Measurements from ENCODE around the gene HOXB1. TPM values are rescaled to one million over a fixed set of nuclear protein-coding genes. Genes with fewer than 3 reads are reported as not detected.

HOXB1 gene
- polyA plus RNA-seq, 1 donor (not counting 4 experiments of a cell fraction or from before 2014, with no cell fraction given) = not detected

- peaks cover 18% of the 10 kb centered on the region for H3K4me1 ChIP-seq (ENCODE audit: control insufficient read depth, extremely low read depth, insufficient read depth, low read length)
- FAIRE-seq (no peak), DNase-seq (ENCODE audit: low read depth, low spot score) (no peak)
- dilution Hi-C loops (cut with MboI; ENCODE audit: extremely low pct_ligation_motif_present, low sequenced_read_pairs) = no loop called here
- H3K4me2 ChIP-seq (ENCODE audit: control insufficient read depth, extremely low read depth, insufficient read depth, low read depth, low read length) = no peak overlapping the region
- H4K20me1 ChIP-seq (ENCODE audit: control insufficient read depth, extremely low read depth, insufficient read depth, low read length) = no peaks in the 10 kb centered on the region
- H3K27ac ChIP-seq (ENCODE audit: control insufficient read depth, insufficient read depth, low read length) = no peak overlapping the region
- H3K27me3 ChIP-seq (ENCODE audit: control insufficient read depth, extremely low read depth, insufficient read depth, low read length) = peaks cover 78% of the 10 kb centered on the region
- no peak for TF ChIP-seq EZH2 (IDR thresholded peaks at IDR 0.05; ENCODE audit: low read length)
- no peak for TF ChIP-seq CTCF (optimal IDR thresholded peaks at IDR 0.05 in 1 of 3, IDR thresholded peaks at IDR 0.05 in 1 of 3, conservative IDR thresholded peaks at IDR 0.05 in 1 of 3; ENCODE audit: extremely low read depth in 1 of 3, insufficient read depth in 2 of 3, low read length in 3 of 3)
- no peak overlapping the region for H2AFZ ChIP-seq (ENCODE audit: control insufficient read depth, low read length)
- H3K9me3 ChIP-seq (ENCODE audit: control insufficient read depth, low read depth, low read length) = no peaks in the 10 kb centered on the region
- H3K4me3 ChIP-seq (ENCODE audit: control insufficient read depth in 2 of 3, extremely low read depth in 1 of 3, insufficient read depth in 2 of 3, low read depth in 1 of 3, low read length in 3 of 3) = no peak overlapping the region
- H3K9me1 ChIP-seq (ENCODE audit: control insufficient read depth, extremely low read depth, insufficient read depth, low read length) = no peaks in the 10 kb centered on the region
- H3K79me2 ChIP-seq (ENCODE audit: control insufficient read depth, insufficient read depth, low read length) = no peaks in the 10 kb centered on the region
- peaks cover 0 to 2% of the 10 kb centered on the region in 2 experiments for H3K36me3 ChIP-seq (ENCODE audit: control insufficient read depth in 2 of 2, extremely low read depth in 1 of 2, insufficient read depth in 2 of 2, low read length in 2 of 2)
- no peak overlapping the region for H3K9ac ChIP-seq (ENCODE audit: control insufficient read depth, extremely low read depth, insufficient read depth, low read length)
Observed at GRCh38 chr17:48571826-48572417, 41.1 kb upstream of the HOXB1 start.

GRCh38 chr17:48571024-48571818 lies 40.4 kb upstream of the HOXB1 start:
- peaks cover 17% of the 10 kb centered on the region for H3K4me1 ChIP-seq (ENCODE audit: control insufficient read depth, extremely low read depth, insufficient read depth, low read length)
- H3K9ac ChIP-seq (ENCODE audit: control insufficient read depth, extremely low read depth, insufficient read depth, low read length) = no peak overlapping the region
- peaks cover 78% of the 10 kb centered on the region for H3K27me3 ChIP-seq (ENCODE audit: control insufficient read depth, extremely low read depth, insufficient read depth, low read length)
- H4K20me1 ChIP-seq (ENCODE audit: control insufficient read depth, extremely low read depth, insufficient read depth, low read length) = no peaks in the 10 kb centered on the region
- peaks cover 0 to 2% of the 10 kb centered on the region in 2 experiments for H3K36me3 ChIP-seq (ENCODE audit: control insufficient read depth in 2 of 2, extremely low read depth in 1 of 2, insufficient read depth in 2 of 2, low read length in 2 of 2)
- dilution Hi-C loops (cut with MboI; ENCODE audit: extremely low pct_ligation_motif_present, low sequenced_read_pairs) = no loop called here
- no peaks in the 10 kb centered on the region for H3K79me2 ChIP-seq (ENCODE audit: control insufficient read depth, insufficient read depth, low read length)
- no peaks in the 10 kb centered on the region for H3K9me1 ChIP-seq (ENCODE audit: control insufficient read depth, extremely low read depth, insufficient read depth, low read length)
- H2AFZ ChIP-seq (ENCODE audit: control insufficient read depth, low read length) = no peak overlapping the region
- TF ChIP-seq CTCF (optimal IDR thresholded peaks at IDR 0.05 in 1 of 3, IDR thresholded peaks at IDR 0.05 in 1 of 3, conservative IDR thresholded peaks at IDR 0.05 in 1 of 3; ENCODE audit: extremely low read depth in 1 of 3, insufficient read depth in 2 of 3, low read length in 3 of 3) (no peak), EZH2 (IDR thresholded peaks at IDR 0.05; ENCODE audit: low read length) (no peak)
- DNase-seq (ENCODE audit: low read depth, low spot score) (no peak), FAIRE-seq (no peak)
- no peak overlapping the region for H3K27ac ChIP-seq (ENCODE audit: control insufficient read depth, insufficient read depth, low read length)
- no peaks in the 10 kb centered on the region for H3K9me3 ChIP-seq (ENCODE audit: control insufficient read depth, low read depth, low read length)
- H3K4me3 ChIP-seq (ENCODE audit: control insufficient read depth in 2 of 3, extremely low read depth in 1 of 3, insufficient read depth in 2 of 3, low read depth in 1 of 3, low read length in 3 of 3) = no peak overlapping the region
- no peak overlapping the region for H3K4me2 ChIP-seq (ENCODE audit: control insufficient read depth, extremely low read depth, insufficient read depth, low read depth, low read length)

All from keratinocyte (primary cell).